ENCODE results near the gene NAB1. TPM values are rescaled to one million over a fixed set of nuclear protein-coding genes. Genes with fewer than 3 reads are reported as not detected.
A peak's percentile ranks its signal among the peaks of the same experiment; 100 is the strongest.

The NAB1 gene
- total RNA-seq: 10 to 100 TPM; 31.7 to 37.1 TPM

GRCh38 chr2:190649035-190649797, at the start of gene NAB1:
NAB1 (plus strand) TSS chr2:190649083; CDS start chr2:190659177, 10,094 bp downstream.
- H3K9ac ChIP-seq (ENCODE audit: low read depth in 2 of 2, low read length in 2 of 2): peak within 1 kb of the TSS; percentile 76 to 90
- no peaks in the 10 kb centered on the region for H3K9me3 ChIP-seq
- H3K27ac ChIP-seq: peak within 1 kb of the TSS; percentile 91
- peak within 1 kb of the TSS; percentile 71 for H3K4me3 ChIP-seq
- TF ChIP-seq CTCF (IDR thresholded peaks at IDR 0.05): no peak
- intact Hi-C loops (cut with DNase I): no loop called here
- no peaks in the 10 kb centered on the region for H3K36me3 ChIP-seq
- no peaks in the 10 kb centered on the region for H3K4me1 ChIP-seq
- no peaks in the 10 kb centered on the region for H3K27me3 ChIP-seq
- DNase-seq: peak; percentile 46

DNA sequence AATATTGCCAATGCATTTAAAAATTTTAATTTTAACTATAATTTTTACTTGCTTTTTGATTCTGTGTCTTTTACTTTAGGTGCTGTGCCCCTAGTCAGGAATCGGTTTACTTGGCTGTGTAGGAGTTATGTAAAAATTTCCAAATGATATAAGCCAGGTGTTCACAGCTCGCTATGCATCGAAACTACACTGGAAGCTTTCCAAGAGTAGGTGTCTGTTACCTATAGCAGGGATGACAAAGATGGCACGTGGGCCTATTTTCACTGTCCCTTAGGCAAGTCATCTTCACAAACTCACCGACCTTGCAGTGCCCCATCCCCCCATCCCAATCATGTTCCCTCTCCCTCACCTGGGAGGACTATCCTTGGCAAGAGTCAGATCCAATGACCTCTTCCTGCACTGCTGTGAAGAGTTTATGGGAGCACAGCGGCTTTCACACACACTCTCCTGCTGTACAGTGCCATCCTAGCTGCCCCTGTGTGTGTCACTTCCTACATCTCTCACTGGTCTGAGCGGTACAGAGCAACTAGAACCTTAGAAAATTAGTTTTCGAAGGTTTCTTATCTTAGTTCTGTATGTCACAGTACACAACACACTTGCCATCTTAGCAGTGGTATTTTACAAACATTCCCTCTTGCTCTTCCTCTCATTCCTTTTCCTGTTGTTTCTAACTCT, 49.2 kb upstream of the NAB1 start:
- Histone ChIP-seq H3K36me3 (no peaks in the 10 kb centered on the region), H3K4me3 (no peak overlapping the region), H3K27me3 (no peaks in the 10 kb centered on the region), H3K9me3 (no peaks in the 10 kb centered on the region), H3K9ac (ENCODE audit: low read depth in 2 of 2, low read length in 2 of 2) (no peak overlapping the region), H3K4me1 (no peaks in the 10 kb centered on the region), H3K27ac (no peak overlapping the region)
- no peak for TF ChIP-seq CTCF (IDR thresholded peaks at IDR 0.05)
- intact Hi-C loops (cut with DNase I): no loop called here
- DNase-seq: no peak

DNA sequence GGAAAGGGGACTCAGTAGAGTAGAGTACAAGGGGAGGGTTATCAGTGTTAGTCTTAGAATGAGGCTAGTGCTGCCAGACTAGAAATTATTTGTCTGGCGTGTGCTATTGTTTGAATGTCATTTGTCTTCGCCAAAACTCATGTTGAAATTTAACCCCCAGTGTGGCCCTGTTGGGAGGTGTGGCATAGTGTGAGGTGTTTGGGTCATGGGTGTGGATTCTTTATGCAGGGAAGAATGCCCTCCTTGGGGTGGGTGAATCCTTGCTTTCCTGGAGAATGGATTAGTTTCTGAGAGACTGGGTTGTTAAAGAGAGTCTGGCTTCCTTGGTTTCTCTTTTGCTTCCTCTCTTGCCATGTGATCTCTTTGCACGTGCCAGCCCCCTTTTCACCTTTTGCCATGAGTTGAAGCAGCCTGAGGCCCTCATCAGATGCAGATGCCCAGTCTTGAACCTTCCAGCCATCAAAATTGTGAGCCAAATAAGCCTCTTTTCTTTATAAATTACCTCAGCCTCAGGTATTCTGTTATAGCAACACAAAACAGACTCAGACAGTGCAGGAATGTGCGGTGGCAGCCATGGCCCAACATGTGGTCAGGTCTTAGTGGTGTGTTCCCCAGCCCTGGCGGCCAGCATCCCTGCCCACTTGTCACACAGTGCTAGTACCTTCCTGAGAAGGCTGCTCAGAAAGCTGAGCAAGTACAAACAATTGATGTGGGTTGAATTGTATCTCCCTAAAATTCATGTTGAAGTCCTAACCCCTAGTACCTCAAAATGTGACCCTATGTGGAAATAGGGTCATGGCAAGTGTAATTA, 48.4 kb upstream of the NAB1 start:
- intact Hi-C loops (cut with DNase I): no loop called here
- H3K4me3 ChIP-seq: no peak overlapping the region
- no peak for DNase-seq
- no peak overlapping the region for H3K27ac ChIP-seq
- H3K9me3 ChIP-seq: no peaks in the 10 kb centered on the region
- no peaks in the 10 kb centered on the region for H3K27me3 ChIP-seq
- H3K9ac ChIP-seq (ENCODE audit: low read depth in 2 of 2, low read length in 2 of 2): no peak overlapping the region
- no peaks in the 10 kb centered on the region for H3K4me1 ChIP-seq
- TF ChIP-seq CTCF (IDR thresholded peaks at IDR 0.05): no peak
- H3K36me3 ChIP-seq: no peaks in the 10 kb centered on the region

DNA sequence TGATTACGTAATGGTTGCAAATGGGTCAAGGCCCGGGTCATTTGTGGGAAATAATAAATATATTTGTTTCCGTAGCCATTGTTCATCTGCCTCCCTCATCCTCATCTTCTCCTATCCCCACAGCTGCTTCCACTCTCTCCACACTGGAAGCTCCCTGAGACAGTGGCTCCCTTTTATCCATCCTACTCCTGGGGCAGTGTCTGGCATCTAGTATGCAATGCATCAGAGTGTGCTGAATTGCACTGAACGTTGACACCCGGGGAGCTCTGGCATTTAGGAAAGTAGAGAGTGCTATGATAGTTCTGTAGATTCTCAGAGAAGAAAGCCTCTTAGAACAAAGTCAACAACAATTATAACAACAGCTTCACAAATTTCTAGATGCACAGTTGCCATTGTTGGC, 45.5 kb upstream of the NAB1 start:
- Histone ChIP-seq H3K9me3 (no peaks in the 10 kb centered on the region), H3K36me3 (no peaks in the 10 kb centered on the region), H3K27ac (no peak overlapping the region), H3K4me3 (no peak overlapping the region), H3K4me1 (no peaks in the 10 kb centered on the region), H3K9ac (ENCODE audit: low read depth in 2 of 2, low read length in 2 of 2) (no peak overlapping the region), H3K27me3 (no peaks in the 10 kb centered on the region)
- no peak for DNase-seq
- TF ChIP-seq CTCF (IDR thresholded peaks at IDR 0.05): no peak
- intact Hi-C loops (cut with DNase I): no loop called here

DNA sequence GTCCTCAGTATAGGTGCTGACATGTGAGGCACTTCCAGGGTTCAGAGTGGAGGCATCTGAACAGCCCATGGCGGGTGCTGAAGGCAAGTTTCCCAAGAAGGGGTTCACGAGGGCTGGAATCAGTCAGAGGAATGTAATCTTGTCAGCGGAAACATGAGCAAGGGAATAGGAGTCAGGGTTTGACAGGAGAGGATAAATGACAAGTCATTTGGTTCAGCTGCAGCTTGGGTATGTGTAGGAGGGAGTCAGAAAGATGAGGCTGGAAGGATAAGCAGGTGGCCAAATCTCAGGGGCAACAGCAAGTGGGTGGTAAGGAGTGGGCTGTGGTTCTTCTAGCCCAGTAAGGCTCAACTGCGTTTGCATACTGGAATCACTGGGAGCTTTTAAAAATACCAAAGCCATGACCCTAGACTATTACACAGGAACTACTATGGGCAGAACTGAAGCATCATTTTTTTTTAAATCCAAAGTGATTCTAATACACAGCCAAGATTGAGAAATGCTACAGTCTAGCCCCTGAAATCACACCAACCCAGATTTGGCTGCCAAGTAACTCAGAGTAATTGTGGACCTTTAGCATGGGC, 41.8 kb upstream of the NAB1 start:
- no peaks in the 10 kb centered on the region for H3K9me3 ChIP-seq
- H3K27ac ChIP-seq: no peak overlapping the region
- H3K27me3 ChIP-seq: no peaks in the 10 kb centered on the region
- TF ChIP-seq CTCF (IDR thresholded peaks at IDR 0.05): no peak
- no peak for DNase-seq
- no peaks in the 10 kb centered on the region for H3K36me3 ChIP-seq
- no peak overlapping the region for H3K4me3 ChIP-seq
- no peaks in the 10 kb centered on the region for H3K4me1 ChIP-seq
- H3K9ac ChIP-seq (ENCODE audit: low read depth in 2 of 2, low read length in 2 of 2): no peak overlapping the region
- intact Hi-C loops (cut with DNase I): no loop called here

Data from colonic mucosa (tissue), 4 donors.